Activated naive CD8-positive, alpha-beta T cell treated with anti-CD3 and anti-CD28 coated beads, Interleukin-2, amount 50 U/mL, for 16 hours (primary cell): ENCODE measurements around the gene CRLF3.
"Not testable (repeated sequence)": the region's sequence is repeated elsewhere in the genome, so short reads cannot be mapped to it uniquely, and the experiment has no call there.

Source experiments
- DNase-seq: peaks from one replicate; pipeline ENCODE4 v3.0.0-alpha.2; 2020; ENCODE audit warnings: low read depth, low spot score

CRLF3 gene

GRCh38 chr17:30742669-30743068 lies 81.8 kb downstream of the CRLF3 start:
- DNase-seq, result not testable (repeated sequence)

DNA sequence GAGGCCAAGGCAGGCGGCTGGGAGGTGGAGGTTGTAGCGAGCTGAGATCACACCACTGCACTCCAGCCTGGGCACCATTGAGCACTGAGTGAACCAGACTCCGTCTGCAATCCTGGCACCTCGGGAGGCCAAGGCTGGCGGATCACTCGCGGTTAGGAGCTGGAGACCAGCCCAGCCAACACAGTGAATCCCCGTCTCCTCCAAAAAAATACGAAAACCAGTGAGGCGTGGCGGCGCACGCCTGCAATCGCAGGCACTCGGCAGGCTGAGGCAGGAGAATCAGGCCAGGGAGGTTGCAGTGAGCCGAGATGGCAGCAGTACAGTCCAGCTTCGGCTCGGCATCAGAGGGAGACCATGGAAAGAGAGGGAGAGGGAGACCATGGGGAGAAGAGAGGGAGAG lies 88.1 kb downstream of the CRLF3 start:
- DNase-seq, result not testable (repeated sequence)

- DNase-seq, result not testable (repeated sequence)
These were observed 88.8 kb downstream of the CRLF3 start for GRCh38 chr17:30735644-30736043.

DNA sequence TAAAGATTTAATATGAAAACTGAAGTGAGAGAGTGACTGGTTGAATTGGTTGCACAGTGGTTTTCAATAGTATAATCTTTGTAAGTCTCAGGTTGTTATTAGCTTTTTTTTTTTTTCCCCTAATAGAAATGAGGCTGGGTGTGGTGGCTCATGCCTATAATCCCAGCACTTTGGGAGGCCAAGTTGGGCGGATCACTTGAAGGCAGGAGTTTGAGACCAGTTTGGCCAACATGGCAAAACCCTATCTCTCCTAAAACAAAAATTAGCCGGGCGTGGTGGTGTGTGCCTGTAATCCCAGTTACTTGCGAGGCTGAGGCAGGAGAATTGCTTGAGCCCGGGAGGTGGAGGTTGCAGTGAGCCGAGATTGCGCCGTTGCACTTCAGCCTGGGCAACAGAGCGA lies 89.3 kb downstream of the CRLF3 start:
- DNase-seq, result not testable (repeated sequence)

- not testable (repeated sequence) for DNase-seq
These were observed 90.3 kb downstream of the CRLF3 start for GRCh38 chr17:30734153-30734552.
